Activated naive CD8-positive, alpha-beta T cell treated with anti-CD3 and anti-CD28 coated beads, Interleukin-2, amount 10 ng/mL, durations not matched to agents 7 days and 5 days (primary cell): ENCODE data around the gene DISP3. TPM values are rescaled to one million over a fixed set of nuclear protein-coding genes. Genes with fewer than 3 reads are reported as not detected.

Source experiments
- total RNA-seq, 2 experiments: library from RNA; stranded (reverse); gene quantifications; one replicate each; pipeline ENCODE4 v1.2.3, GENCODE V29; 2021

Gene DISP3
- total RNA-seq, 2 experiments from 2014 or later = 0.44 to 0.60 TPM

Other genes with a start within 250 kb of the DISP3 start
- gene MTOR, start 216.6 kb upstream of the DISP3 start, total RNA-seq = 10 to 100 TPM; 40.7 to 45.4 TPM
- gene UBIAD1, start 206.0 kb upstream of the DISP3 start, total RNA-seq = 10 to 100 TPM; 26.5 to 28.9 TPM
- 1 to 10 TPM; 4.8 to 6.2 TPM for gene FBXO2, start 175.3 kb downstream of the DISP3 start, total RNA-seq
- gene FBXO44, start 175.7 kb downstream of the DISP3 start, total RNA-seq = 10 to 100 TPM; 54.9 to 59.2 TPM
- 10 to 100 TPM; 27.5 to 28.0 TPM for gene FBXO6, start 185.0 kb downstream of the DISP3 start, total RNA-seq
- 100 to 1,000 TPM in 1 of 2 experiments, 10 to 100 TPM in 1; 95.4 to 103 TPM for gene MAD2L2, start 202.0 kb downstream of the DISP3 start, total RNA-seq
- gene DRAXIN, start 212.6 kb downstream of the DISP3 start, total RNA-seq = 1 to 10 TPM; 3.5 to 4.1 TPM